GM10847 (cell line): ENCODE results near the gene PRPSAP1.

Experiments used
- POLR2A ChIP-seq: IDR thresholded peaks from 2 replicates; pipeline ENCODE4 v1.6.1; 2011; ENCODE audit not compliant: insufficient read length; ENCODE audit errors: extremely low read depth

PRPSAP1 gene

GRCh38 chr17:76270770-76271668, 82.7 kb downstream of the PRPSAP1 start:
- TF ChIP-seq POLR2A = peak; percentile 54

DNA sequence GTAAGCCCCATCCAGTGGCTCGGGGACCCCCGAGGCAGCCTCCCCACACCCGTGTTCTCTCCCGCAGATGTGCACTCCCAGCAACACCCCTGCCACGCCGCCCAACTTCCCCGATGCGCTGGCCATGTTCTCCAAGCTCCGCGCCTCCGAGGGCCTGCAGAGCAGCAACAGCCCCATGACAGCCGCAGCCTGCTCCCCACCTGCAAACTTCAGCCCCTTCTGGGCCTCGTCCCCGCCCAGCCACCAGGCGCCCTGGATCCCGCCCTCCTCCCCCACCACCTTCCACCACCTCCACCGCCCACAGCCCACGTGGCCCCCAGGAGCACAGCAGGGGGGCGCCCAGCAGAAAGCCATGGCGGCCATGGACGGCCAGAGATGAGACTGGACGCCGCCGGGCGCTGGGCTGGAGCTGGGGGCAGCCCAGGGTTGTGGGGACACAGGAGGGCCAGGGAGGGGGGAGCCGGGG, 83.6 kb downstream of the PRPSAP1 start:
- TF ChIP-seq POLR2A = peak; percentile 24

- TF ChIP-seq POLR2A = no peak
Measured at GRCh38 chr17:76268991-76269981, 84.4 kb downstream of the PRPSAP1 start.

- peak; percentile 89 for TF ChIP-seq POLR2A
Measured at GRCh38 chr17:76268015-76268749, 85.5 kb downstream of the PRPSAP1 start.

GRCh38 chr17:76267051-76267576, 86.6 kb downstream of the PRPSAP1 start:
- TF ChIP-seq POLR2A = no peak

- no peak for TF ChIP-seq POLR2A
Measured at GRCh38 chr17:76266244-76266938, 87.3 kb downstream of the PRPSAP1 start.

DNA sequence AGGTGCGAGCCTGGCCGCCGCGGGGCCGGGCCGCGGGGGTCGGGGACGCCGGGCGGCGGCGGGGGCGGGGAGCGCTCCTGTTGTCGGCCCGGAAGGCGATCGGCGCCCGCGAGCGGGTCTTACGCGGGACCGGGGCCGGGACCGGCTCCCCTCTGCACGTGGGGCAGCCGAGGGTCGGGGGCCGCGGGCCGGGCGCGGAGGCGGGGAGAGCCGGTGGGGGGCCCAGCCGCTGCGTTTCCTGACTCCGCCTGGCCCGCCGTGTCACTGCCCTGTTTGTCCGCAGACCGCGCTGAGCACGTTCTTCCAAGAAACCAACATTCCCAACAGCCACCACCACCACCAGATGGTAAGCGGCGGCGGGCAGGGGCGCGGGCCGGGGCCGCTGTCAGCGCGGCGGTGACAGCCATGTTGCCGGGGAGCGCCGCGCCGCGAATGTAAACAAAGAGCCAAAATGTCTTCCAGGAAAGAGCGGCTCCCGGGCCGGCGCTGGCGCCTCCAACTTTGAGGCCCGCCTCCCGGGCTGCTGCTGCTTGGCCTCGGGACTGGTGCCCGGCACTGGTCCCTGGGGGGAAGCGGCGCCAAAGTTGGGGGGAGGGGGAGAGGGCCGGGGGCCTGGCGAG, 88.0 kb downstream of the PRPSAP1 start:
- TF ChIP-seq POLR2A = no peak

DNA sequence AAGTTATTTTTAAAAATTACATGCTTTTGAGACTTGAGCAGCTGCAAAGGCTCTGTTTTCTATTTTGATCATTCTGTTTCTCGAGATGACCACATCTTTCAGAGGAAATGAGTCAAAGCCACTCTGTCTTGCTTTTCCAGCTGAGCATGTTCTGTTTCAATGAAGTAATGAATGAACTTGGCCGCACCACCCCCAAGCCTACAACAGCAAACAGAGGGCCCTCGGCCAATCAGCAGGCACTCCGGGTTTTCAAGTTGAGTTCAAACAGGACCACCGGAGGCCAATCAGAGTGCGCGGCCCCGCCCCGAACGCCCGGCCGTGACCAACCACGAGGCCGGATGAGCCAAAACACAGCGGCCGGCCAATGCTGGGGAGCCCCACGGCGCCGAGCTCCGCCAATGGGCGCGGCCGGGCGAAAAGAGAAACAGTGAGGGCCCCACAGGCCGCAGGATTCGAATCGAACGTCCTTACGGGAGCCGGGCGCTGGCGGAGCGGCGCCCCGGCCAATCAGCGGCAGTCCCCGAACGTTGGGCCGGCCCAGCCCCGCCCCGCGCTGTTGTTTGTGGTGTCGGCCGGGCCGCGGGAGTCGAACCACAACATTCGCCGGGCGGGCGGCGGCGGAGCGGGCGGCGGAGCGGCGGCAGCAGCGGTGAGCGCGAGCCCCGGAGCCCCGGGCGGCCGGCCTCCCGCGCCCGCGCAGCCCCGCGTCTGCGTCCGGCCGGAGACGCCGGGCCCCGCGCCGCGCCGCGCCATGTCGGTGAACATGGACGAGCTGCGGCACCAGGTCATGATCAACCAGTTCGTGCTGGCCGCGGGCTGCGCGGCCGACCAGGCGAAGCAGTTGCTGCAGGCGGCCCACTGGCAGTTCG, 88.7 kb downstream of the PRPSAP1 start, which contains the start of gene UBALD2:
TSS of gene UBALD2 (plus strand) at position 594 of the 869 bp plus-strand sequence. CDS start at position 752, 158 bp downstream.
- TF ChIP-seq POLR2A = peak; percentile 95

GRCh38 chr17:76264425-76264754, 89.3 kb downstream of the PRPSAP1 start:
- TF ChIP-seq POLR2A = no peak

DNA sequence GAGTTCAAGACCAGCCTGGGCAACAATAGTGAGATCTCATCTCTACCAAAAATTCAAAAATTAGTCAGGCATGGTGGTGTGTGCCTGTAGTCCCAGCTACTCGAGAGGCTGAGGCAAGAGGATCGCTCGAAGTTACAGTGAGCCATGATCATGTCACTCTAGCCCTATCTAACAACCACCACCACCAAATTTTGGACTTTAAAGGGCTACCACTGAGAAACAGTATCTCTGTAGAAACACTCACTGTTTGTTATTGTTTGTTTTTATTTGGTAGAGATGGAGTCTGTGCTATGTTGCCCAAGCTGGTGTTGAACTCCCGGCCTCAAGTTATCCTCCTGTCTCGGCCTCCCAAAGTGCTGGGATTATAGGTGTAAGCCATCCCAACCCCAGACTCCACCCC, 89.8 kb downstream of the PRPSAP1 start:
- TF ChIP-seq POLR2A = no peak

GRCh38 chr17:76262732-76263344, 90.9 kb downstream of the PRPSAP1 start:
- no peak for TF ChIP-seq POLR2A
